NCI-H69 (cell line): ENCODE results near the gene HTR1E.
"Not testable (repeated sequence)": the region's sequence is repeated elsewhere in the genome, so short reads cannot be mapped to it uniquely, and the experiment has no call there.

ENCODE experiments used
- DNase-seq: peaks from one replicate; lab custom pipeline; 2025; lab: John Stamatoyannopoulos, UW

HTR1E gene, protein sequence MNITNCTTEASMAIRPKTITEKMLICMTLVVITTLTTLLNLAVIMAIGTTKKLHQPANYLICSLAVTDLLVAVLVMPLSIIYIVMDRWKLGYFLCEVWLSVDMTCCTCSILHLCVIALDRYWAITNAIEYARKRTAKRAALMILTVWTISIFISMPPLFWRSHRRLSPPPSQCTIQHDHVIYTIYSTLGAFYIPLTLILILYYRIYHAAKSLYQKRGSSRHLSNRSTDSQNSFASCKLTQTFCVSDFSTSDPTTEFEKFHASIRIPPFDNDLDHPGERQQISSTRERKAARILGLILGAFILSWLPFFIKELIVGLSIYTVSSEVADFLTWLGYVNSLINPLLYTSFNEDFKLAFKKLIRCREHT

GRCh38 chr6:86937219-86938079, at the start of gene HTR1E:
Gene HTR1E, plus strand, starts transcription at chr6:86937528. Its CDS starts 77,807 bp downstream, at chr6:87015335.
- peak; percentile 51 for DNase-seq

DNA sequence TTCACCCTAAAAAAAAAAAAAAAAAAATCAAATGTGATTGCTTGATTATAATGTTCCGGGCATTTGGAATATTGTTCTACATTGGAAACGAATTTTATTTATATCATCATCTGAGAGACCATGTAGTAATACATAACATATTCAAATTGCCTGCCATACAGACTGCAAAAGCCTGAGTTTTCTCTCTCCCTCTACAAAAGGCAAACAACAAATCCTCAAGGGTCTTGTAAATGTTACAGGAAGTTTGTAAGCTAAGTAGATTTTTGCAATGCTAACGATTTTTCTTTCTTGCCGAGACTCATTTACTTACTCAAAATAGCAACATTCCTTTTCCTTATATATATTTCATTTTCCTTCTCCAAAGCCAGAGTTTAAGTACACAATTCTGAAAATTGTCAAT, 49.0 kb upstream of the HTR1E start:
- DNase-seq: no peak

DNA sequence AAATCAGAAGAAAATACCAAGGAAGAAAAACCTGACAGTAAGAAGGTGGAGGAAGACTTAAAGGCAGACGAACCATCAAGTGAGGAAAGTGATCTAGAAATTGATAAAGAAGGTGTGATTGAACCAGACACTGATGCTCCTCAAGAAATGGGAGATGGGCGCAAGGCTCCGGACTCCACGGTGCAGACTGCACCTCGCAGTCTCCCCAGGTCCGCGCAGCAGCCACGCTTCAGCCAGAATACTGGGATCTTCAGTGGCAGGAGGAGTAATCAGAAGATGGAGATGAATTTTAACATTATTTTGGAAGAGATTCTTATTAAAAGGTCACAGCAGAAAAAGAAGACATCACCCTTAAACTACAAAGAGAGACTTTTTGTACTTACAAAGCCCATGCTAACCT, 40.1 kb upstream of the HTR1E start:
- DNase-seq: not testable (repeated sequence)

DNA sequence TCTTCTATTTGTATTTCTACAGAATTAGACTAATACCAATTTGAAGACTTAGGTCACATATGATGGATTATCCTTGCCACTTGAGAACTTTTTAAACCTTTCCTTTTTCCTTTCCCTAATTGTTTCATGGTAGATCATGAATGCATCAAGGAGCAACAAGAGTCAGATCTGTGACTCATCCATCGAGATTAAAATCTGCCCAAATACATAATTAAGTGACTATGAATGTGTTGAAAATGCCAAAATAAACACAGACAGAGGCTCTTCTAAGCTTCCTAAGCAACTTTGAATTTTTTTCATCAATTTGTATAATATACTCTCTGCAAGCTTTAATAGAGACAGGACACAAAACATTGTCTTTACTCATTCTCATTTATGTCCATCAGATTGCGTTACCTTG, 23.5 kb upstream of the HTR1E start:
- DNase-seq: no peak

- no peak for DNase-seq
Measured at GRCh38 chr6:86916393-86916792, 20.9 kb upstream of the HTR1E start.

- DNase-seq: not testable (repeated sequence)
Measured at GRCh38 chr6:86927138-86927537, 10.2 kb upstream of the HTR1E start.

DNA sequence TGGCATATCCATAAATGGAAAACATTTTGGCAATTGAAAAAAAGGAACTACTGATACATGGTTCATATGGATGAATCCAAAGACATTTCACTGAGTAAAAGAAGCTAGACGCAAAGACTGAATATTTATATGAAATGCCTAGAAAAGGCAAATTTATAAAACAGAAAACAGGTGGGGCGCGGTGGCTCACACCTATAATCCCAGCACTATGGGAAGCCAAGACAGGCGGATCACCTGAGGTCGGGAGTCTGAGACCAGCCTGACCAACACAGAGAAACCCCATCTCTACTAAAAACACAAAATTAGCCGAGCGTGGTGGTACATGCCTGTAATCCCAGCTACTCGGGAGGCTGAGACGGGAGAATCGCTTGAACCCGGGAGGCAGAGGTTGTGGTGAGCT, 9.5 kb upstream of the HTR1E start:
- DNase-seq: not testable (repeated sequence)

DNA sequence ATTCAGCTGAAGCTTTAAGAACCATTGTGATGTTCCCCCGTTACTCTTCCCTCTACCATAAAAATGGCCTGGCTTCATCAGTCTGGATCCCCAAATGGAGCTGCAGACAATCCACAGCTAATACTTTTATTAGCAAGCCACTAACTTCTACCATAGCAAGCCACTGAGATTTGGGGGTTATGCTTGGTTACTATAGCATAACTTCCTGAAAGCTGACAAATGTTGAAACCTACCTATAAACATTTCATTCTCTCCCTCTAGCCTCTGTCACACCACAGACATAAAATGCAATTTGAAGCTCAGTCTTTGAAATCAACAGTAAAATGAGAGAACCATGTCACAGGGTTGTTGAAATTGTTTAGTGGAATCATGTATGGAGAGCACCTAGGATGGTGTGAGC, 3.0 kb upstream of the HTR1E start:
- DNase-seq: no peak

GRCh38 chr6:86936834-86937218, 502 bp upstream of the HTR1E start:
- DNase-seq: no peak

- DNase-seq: no peak
Measured at GRCh38 chr6:86938814-86939213, 1.5 kb downstream of the HTR1E start.

GRCh38 chr6:86941461-86941860, 4.1 kb downstream of the HTR1E start:
- DNase-seq: no peak

DNA sequence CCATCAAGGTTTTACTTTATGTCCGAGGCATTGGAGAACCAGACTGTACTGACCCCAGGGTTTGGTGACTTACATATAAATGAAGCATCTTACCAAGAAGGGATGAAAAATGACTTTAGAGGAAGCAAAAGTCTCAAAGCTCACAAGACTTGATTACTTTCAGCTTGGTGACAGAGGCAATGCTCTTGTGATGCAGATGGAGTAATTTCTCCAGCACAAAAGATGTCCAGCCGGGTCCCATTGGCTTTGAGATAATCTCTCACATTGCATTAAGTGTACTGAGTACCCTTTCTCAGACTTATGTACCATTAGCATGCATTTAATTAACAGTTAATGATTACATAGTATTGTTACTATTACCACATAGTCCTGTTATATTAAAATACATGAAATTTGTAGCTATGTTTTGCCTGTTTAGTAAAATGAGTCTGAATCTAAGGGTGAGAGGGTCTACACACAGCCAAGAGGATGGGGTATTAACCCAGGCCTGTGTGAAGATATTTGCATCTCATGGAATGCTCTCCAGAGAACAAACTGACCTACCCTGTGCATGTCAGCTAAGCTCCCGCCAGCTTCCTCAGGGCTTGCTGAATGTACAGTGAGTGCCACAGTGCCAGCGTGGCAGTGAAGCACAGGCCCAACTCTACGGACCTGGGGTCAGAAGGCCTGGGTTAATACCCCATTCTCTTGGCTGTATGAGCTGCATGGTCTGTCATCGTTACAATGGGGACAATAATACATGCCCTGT, 5.6 kb downstream of the HTR1E start:
- no peak for DNase-seq

DNA sequence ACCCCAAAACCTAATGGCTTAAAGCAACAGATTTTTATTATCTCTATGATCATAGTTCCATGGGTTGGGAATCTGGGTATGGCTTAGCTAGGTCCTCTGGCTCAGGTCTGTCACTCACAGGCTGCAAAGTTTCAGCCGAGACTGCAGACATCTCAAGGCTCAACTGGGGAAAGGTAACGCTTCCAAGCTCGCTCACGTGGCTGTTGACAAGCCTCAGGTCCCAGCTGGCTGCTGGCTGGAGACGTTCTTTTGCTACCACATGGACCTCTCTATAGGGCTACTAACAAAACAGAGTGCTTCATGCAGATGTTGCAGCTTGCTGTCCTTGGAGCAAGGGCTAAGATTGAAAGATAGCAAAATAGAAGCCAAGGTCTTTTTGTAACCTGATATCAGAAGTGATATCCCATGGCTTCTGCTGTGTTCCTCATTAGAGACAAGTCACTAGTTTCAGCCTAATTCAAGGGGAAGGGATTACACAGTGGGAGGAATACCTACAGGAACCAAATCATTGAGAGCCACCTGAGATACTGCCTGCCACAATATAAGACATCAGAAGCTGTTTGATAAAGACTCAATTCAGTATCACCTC, 6.6 kb downstream of the HTR1E start:
- DNase-seq: no peak

- no peak for DNase-seq
Measured at GRCh38 chr6:86949771-86950170, 12.4 kb downstream of the HTR1E start.

- DNase-seq: no peak
Measured at GRCh38 chr6:86952991-86953390, 15.7 kb downstream of the HTR1E start.

DNA sequence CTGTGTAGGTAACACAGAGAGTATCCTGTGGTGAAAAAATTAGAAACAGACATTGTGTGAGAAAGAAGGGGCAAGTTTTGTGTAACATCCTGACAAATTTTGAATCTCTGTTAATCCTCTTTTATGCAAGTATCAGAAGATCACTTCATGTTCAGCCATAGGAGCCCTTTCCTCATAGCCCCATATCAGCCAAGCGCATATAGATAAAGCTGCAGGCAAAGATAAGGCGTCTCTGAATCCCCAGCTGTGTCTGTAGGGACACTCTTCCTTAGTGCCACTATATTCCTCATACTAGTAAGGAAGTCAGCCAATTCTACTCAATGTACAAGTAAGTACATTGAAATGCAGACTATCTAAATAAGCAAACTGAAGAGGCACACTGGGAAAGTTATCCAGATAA, 22.3 kb downstream of the HTR1E start:
- no peak for DNase-seq

- DNase-seq: no peak
Measured at GRCh38 chr6:86961455-86962200, 24.3 kb downstream of the HTR1E start.

DNA sequence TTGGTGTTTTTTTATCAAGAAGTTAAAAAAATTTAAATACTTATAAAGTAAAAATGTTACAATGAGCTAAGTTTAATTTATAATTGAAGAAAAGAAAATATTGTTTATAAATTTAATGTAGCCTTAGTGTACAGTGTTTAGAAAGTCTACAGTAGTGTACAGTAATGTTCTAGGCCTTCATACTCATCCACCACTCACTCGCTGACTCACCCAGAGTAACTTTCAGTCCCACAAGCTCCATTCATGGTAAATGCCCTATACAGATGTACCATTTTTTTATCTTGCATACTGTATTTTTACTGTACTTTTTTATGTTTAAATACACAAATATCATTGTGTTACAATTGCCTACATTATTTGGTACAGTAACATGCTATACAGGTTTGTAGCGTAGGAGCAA, 26.0 kb downstream of the HTR1E start:
- DNase-seq: no peak

DNA sequence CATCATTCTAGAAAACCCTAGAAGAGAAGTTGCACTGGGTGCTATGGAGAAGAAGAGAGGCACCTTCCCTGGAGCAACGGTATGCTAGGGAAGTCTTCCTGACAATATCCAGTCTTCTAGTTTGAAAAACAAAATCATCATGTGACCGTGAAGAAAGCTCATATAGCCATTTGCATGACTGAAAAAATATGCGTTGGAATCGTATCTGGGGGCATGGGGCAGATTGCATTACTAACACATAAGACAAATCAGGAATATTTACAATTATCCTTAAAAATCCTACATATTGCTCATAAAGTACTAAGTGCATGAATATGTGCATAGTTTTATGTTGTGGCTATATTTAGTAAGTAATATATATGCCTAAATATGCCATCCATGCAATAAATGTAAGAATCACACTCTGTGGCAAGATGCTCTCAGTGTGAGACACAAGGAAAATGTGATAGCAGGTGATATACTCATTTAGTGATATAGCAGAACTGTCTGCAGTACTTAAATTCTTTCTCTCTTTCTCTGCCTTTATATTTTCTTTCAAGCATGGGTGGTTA, 26.8 kb downstream of the HTR1E start:
- no peak for DNase-seq

- DNase-seq: no peak
Measured at GRCh38 chr6:86966271-86966670, 28.9 kb downstream of the HTR1E start.

GRCh38 chr6:86969573-86969972, 32.2 kb downstream of the HTR1E start:
- no peak for DNase-seq
